ENCODE measurements around the gene ASAP3. TPM values are rescaled to one million over a fixed set of nuclear protein-coding genes. Genes with fewer than 3 reads are reported as not detected.

ASAP3 gene
- polyA plus RNA-seq, 2 of the 4 experiments (the other 2 are of a cell fraction), result 4.0 to 5.2 TPM

DNA sequence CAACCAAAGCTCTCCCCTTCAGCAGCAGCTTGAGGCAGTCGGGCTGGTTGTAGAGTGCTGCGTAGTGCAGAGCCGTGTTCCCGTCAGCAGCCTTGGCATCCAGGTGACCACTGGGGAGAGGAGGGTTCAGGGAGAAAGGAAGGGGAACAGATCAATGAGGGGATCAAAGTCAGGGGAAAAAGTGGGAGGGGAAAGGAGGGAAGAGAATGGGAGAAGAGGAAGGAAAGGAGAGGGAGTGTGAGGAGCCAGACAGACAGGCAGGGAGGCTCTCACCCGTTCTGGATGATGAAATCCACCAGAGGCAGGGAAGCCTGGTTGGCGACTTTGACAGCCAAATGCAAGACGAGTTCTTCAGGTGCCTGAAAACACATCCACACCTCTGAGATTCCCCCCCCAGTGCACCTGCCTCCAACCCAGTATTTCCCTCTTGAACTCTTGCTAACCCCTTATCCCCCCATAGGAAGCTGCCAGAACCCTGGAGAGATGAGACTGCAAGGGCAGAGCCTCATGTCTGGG is 49.7 kb downstream of the ASAP3 start:
- ChIA-PET CTCF (interaction anchor here (0.8 kb wide), 1 partner anchor 21 kb away, joined by 3 read pairs; no protein-coding TSS in a partner anchor), POLR2A (no interaction called here)
- DNase-seq (ENCODE audit: low read depth in 1 of 2, low spot score in 1 of 2), result no peak
- no peak overlapping the region for H3K27ac ChIP-seq
- H3K4me3 ChIP-seq, result no peak overlapping the region
- H3K4me2 ChIP-seq, result no peak overlapping the region
- FAIRE-seq, result no peak
- ATAC-seq, result no peak
- TF ChIP-seq EHMT2 (IDR thresholded peaks at IDR 0.05; ENCODE audit: low read depth), result no peak
- TF ChIP-seq ZFP36 (IDR thresholded peaks at IDR 0.05; ENCODE audit: borderline replicate concordance, partially characterized antibody), result no peak
- no peak for TF ChIP-seq ZSCAN20 (CRISPR knock-in tag; IDR thresholded peaks at IDR 0.05)
- TF ChIP-seq POLR2A (IDR thresholded peaks at IDR 0.05; ENCODE audit: low read length), result no peak
- TF ChIP-seq, protein P1, sequence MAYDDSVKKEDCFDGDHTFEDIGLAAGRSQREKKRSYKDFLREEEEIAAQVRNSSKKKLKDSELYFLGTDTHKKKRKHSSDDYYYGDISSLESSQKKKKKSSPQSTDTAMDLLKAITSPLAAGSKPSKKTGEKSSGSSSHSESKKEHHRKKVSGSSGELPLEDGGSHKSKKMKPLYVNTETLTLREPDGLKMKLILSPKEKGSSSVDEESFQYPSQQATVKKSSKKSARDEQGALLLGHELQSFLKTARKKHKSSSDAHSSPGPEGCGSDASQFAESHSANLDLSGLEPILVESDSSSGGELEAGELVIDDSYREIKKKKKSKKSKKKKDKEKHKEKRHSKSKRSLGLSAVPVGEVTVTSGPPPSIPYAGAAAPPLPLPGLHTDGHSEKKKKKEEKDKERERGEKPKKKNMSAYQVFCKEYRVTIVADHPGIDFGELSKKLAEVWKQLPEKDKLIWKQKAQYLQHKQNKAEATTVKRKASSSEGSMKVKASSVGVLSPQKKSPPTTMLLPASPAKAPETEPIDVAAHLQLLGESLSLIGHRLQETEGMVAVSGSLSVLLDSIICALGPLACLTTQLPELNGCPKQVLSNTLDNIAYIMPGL (CRISPR knock-in tag; IDR thresholded peaks at IDR 0.05; ENCODE audit: borderline replicate concordance), result no peak
- 84% methylated on average over 7 of the region's 7 CpGs for WGBS (ENCODE audit: missing lambda C conversion rate)
- H3K4me1 ChIP-seq, result no peaks in the 10 kb centered on the region
- no peaks in the 10 kb centered on the region for H3K9me3 ChIP-seq

DNA sequence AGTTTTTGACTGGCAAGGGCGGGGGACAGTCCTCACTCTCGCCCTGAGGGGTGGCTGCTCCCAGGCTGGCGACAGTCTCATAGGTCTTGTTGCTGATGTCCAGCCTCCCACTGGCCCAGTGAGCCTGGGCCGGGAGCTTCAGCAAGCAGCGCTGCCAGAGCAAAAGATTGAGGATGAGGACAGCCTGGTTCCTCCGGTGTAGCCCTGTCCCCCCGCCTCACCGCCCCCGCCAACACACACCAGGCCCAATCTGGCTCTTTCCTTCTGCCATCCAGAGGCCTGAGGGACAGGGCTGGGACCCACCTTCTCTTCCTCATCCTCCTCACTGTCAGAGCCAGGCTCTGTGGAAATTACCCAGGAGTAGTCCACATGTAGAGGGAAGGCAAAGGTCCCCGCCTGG is 50.9 kb downstream of the ASAP3 start:
- no peak for TF ChIP-seq ESRRA (IDR thresholded peaks at IDR 0.05; ENCODE audit: borderline replicate concordance, low read length)
- no peak for TF ChIP-seq NPAS2 (CRISPR knock-in tag; IDR thresholded peaks at IDR 0.05; ENCODE audit: borderline replicate concordance)
- TF ChIP-seq, protein P2, sequence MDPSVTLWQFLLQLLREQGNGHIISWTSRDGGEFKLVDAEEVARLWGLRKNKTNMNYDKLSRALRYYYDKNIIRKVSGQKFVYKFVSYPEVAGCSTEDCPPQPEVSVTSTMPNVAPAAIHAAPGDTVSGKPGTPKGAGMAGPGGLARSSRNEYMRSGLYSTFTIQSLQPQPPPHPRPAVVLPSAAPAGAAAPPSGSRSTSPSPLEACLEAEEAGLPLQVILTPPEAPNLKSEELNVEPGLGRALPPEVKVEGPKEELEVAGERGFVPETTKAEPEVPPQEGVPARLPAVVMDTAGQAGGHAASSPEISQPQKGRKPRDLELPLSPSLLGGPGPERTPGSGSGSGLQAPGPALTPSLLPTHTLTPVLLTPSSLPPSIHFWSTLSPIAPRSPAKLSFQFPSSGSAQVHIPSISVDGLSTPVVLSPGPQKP (IDR thresholded peaks at IDR 0.05; ENCODE audit: low read depth, low read length), result no peak
- TF ChIP-seq, protein P3, sequence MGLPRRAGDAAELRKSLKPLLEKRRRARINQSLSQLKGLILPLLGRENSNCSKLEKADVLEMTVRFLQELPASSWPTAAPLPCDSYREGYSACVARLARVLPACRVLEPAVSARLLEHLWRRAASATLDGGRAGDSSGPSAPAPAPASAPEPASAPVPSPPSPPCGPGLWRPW (IDR thresholded peaks at IDR 0.05), result no peak
- TF ChIP-seq MAFK (IDR thresholded peaks at IDR 0.05; ENCODE audit: partially characterized antibody), result no peak
- no peak for TF ChIP-seq EHMT2 (IDR thresholded peaks at IDR 0.05; ENCODE audit: low read depth)
- no peak for TF ChIP-seq CBX2 (IDR thresholded peaks at IDR 0.05; ENCODE audit: borderline replicate concordance, low read depth)
- no peak for TF ChIP-seq KDM5A (IDR thresholded peaks at IDR 0.05)
- no peak for TF ChIP-seq ZSCAN20 (CRISPR knock-in tag; IDR thresholded peaks at IDR 0.05)
- TF ChIP-seq, protein P4, sequence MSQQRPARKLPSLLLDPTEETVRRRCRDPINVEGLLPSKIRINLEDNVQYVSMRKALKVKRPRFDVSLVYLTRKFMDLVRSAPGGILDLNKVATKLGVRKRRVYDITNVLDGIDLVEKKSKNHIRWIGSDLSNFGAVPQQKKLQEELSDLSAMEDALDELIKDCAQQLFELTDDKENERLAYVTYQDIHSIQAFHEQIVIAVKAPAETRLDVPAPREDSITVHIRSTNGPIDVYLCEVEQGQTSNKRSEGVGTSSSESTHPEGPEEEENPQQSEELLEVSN (IDR thresholded peaks at IDR 0.05; ENCODE audit: borderline replicate concordance, low read depth), result no peak
- no peak for TF ChIP-seq ZNF302 (CRISPR knock-in tag; IDR thresholded peaks at IDR 0.05)
- no peak for TF ChIP-seq HOXA7 (CRISPR knock-in tag; IDR thresholded peaks at IDR 0.05)
- TF ChIP-seq ZC3H11A (IDR thresholded peaks at IDR 0.05), result no peak
- no peak for TF ChIP-seq FOSB (CRISPR knock-in tag; IDR thresholded peaks at IDR 0.05)
- no peak for TF ChIP-seq RAD21 (conservative IDR thresholded peaks at IDR 0.05 in 1 of 2, IDR thresholded peaks at IDR 0.05 in 1 of 2)
- no peak for TF ChIP-seq TP53 (CRISPR knock-in tag; IDR thresholded peaks at IDR 0.05)
- no peak for TF ChIP-seq SMC3 (IDR thresholded peaks at IDR 0.05)
- ChIA-PET POLR2A (no interaction called here), CTCF (no interaction called here)
- Histone ChIP-seq H3K9me3 (no peaks in the 10 kb centered on the region), H3K27ac (no peak overlapping the region), H3K4me1 (no peaks in the 10 kb centered on the region), H3K4me2 (no peak overlapping the region), H3K4me3 (no peak overlapping the region)
- ATAC-seq (no peak), DNase-seq (ENCODE audit: low read depth in 1 of 2, low spot score in 1 of 2) (no peak), FAIRE-seq (no peak)
- no CpG with 5 or more reads among the region's 10 CpGs for WGBS (ENCODE audit: missing lambda C conversion rate)

DNA sequence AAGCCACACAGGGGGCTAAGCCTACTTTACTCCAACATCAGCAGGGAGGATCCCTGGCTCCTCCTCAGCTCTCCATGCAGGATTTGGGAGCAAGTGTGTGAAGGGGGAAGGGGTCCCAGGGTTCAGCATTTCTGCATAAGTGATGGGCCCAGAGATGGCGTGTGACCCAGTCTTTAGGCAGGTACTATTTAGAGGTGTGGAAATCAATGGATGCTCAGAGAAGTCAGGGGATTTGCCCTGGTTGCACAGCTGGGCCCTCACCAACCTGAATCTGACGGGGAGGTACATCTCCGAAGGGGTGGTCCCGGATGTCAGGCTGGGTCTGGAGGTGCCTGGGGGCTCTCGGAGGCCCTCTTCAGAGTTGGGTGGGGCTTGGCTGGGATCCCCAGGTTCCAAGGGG is 52.5 kb downstream of the ASAP3 start:
- POLR2A ChIA-PET, result no interaction called here
- Histone ChIP-seq H3K27ac (no peak overlapping the region), H3K4me1 (no peaks in the 10 kb centered on the region), H3K4me2 (no peak overlapping the region), H3K9me3 (no peaks in the 10 kb centered on the region), H3K4me3 (no peak overlapping the region)
- CTCF ChIA-PET, result no interaction called here
- TF ChIP-seq ZFP36 (IDR thresholded peaks at IDR 0.05; ENCODE audit: borderline replicate concordance, partially characterized antibody) (no peak), MYC (IDR thresholded peaks at IDR 0.05; ENCODE audit: borderline replicate concordance, low read length) (no peak), KDM1A (IDR thresholded peaks at IDR 0.05; ENCODE audit: low read depth) (no peak), MAZ (IDR thresholded peaks at IDR 0.05; ENCODE audit: borderline replicate concordance, low read depth, low read length) (no peak), NPAS2 (CRISPR knock-in tag; IDR thresholded peaks at IDR 0.05; ENCODE audit: borderline replicate concordance) (no peak)
- TF ChIP-seq, protein P5, sequence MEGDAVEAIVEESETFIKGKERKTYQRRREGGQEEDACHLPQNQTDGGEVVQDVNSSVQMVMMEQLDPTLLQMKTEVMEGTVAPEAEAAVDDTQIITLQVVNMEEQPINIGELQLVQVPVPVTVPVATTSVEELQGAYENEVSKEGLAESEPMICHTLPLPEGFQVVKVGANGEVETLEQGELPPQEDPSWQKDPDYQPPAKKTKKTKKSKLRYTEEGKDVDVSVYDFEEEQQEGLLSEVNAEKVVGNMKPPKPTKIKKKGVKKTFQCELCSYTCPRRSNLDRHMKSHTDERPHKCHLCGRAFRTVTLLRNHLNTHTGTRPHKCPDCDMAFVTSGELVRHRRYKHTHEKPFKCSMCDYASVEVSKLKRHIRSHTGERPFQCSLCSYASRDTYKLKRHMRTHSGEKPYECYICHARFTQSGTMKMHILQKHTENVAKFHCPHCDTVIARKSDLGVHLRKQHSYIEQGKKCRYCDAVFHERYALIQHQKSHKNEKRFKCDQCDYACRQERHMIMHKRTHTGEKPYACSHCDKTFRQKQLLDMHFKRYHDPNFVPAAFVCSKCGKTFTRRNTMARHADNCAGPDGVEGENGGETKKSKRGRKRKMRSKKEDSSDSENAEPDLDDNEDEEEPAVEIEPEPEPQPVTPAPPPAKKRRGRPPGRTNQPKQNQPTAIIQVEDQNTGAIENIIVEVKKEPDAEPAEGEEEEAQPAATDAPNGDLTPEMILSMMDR (IDR thresholded peaks at IDR 0.05), result no peak
- DNase-seq (ENCODE audit: low read depth in 1 of 2, low spot score in 1 of 2) (no peak), FAIRE-seq (no peak), ATAC-seq (no peak)
- WGBS (ENCODE audit: missing lambda C conversion rate), result no CpG with 5 or more reads among the region's 5 CpGs

All from A549 (cell line).